ENCODE results near the gene LDAH.
"Not testable (repeated sequence)": the region's sequence is repeated elsewhere in the genome, so short reads cannot be mapped to it uniquely, and the experiment has no call there.

Gene LDAH

GRCh38 chr2:20815216-20815615, 7.7 kb downstream of the LDAH start:
- Histone ChIP-seq H3K4me3 (ENCODE audit: insufficient read length, low read depth) (no peak overlapping the region), H3K36me3 (ENCODE audit: insufficient read depth, insufficient read length, low read length) (peaks cover 4% of the 10 kb centered on the region), H3K27me3 (ENCODE audit: insufficient read depth, insufficient read length) (no peaks in the 10 kb centered on the region), H3K9me3 (ENCODE audit: insufficient read depth, low read length) (no peaks in the 10 kb centered on the region), H3K4me1 (ENCODE audit: insufficient read depth, insufficient read length) (no peaks in the 10 kb centered on the region), H3K9ac (ENCODE audit: insufficient read length, low read depth) (no peak overlapping the region)
- DNase-seq (ENCODE audit: low read depth, low spot score), result no peak
- TF ChIP-seq YY1 (IDR thresholded peaks at IDR 0.05; ENCODE audit: insufficient read depth, insufficient read length) (no peak), ZNF274 (IDR thresholded peaks at IDR 0.05; ENCODE audit: low read depth, low read length) (no peak), SUZ12 (IDR thresholded peaks at IDR 0.05; ENCODE audit: extremely low read depth, insufficient read depth, insufficient read length) (no peak)

GRCh38 chr2:20812779-20813178, 10.1 kb downstream of the LDAH start:
- Histone ChIP-seq H3K36me3 (ENCODE audit: insufficient read depth, insufficient read length, low read length) (peaks cover 3% of the 10 kb centered on the region), H3K4me3 (ENCODE audit: insufficient read length, low read depth) (no peak overlapping the region), H3K9me3 (ENCODE audit: insufficient read depth, low read length) (no peaks in the 10 kb centered on the region), H3K27me3 (ENCODE audit: insufficient read depth, insufficient read length) (no peaks in the 10 kb centered on the region), H3K4me1 (ENCODE audit: insufficient read depth, insufficient read length) (no peaks in the 10 kb centered on the region), H3K9ac (ENCODE audit: insufficient read length, low read depth) (no peak overlapping the region)
- TF ChIP-seq ZNF274 (IDR thresholded peaks at IDR 0.05; ENCODE audit: low read depth, low read length), result no peak
- TF ChIP-seq SUZ12 (IDR thresholded peaks at IDR 0.05; ENCODE audit: extremely low read depth, insufficient read depth, insufficient read length), result no peak
- TF ChIP-seq YY1 (IDR thresholded peaks at IDR 0.05; ENCODE audit: insufficient read depth, insufficient read length), result no peak
- no peak for DNase-seq (ENCODE audit: low read depth, low spot score)

- no peak for TF ChIP-seq ZNF274 (IDR thresholded peaks at IDR 0.05; ENCODE audit: low read depth, low read length)
- no peak for TF ChIP-seq SUZ12 (IDR thresholded peaks at IDR 0.05; ENCODE audit: extremely low read depth, insufficient read depth, insufficient read length)
- no peak for TF ChIP-seq YY1 (IDR thresholded peaks at IDR 0.05; ENCODE audit: insufficient read depth, insufficient read length)
- H3K9ac ChIP-seq (ENCODE audit: insufficient read length, low read depth), result no peak overlapping the region
- H3K27me3 ChIP-seq (ENCODE audit: insufficient read depth, insufficient read length), result no peaks in the 10 kb centered on the region
- DNase-seq (ENCODE audit: low read depth, low spot score), result no peak
- no peaks in the 10 kb centered on the region for H3K9me3 ChIP-seq (ENCODE audit: insufficient read depth, low read length)
- no peak overlapping the region for H3K4me3 ChIP-seq (ENCODE audit: insufficient read length, low read depth)
- H3K36me3 ChIP-seq (ENCODE audit: insufficient read depth, insufficient read length, low read length), result no peaks in the 10 kb centered on the region
- no peaks in the 10 kb centered on the region for H3K4me1 ChIP-seq (ENCODE audit: insufficient read depth, insufficient read length)
Observed at GRCh38 chr2:20806286-20806685, 16.6 kb downstream of the LDAH start.

GRCh38 chr2:20803974-20804373, 18.9 kb downstream of the LDAH start:
- Histone ChIP-seq H3K36me3 (ENCODE audit: insufficient read depth, insufficient read length, low read length) (peaks cover 2% of the 10 kb centered on the region), H3K9ac (ENCODE audit: insufficient read length, low read depth) (no peak overlapping the region), H3K9me3 (ENCODE audit: insufficient read depth, low read length) (no peaks in the 10 kb centered on the region), H3K4me3 (ENCODE audit: insufficient read length, low read depth) (no peak overlapping the region), H3K4me1 (ENCODE audit: insufficient read depth, insufficient read length) (no peaks in the 10 kb centered on the region), H3K27me3 (ENCODE audit: insufficient read depth, insufficient read length) (no peaks in the 10 kb centered on the region)
- DNase-seq (ENCODE audit: low read depth, low spot score), result no peak
- TF ChIP-seq YY1 (IDR thresholded peaks at IDR 0.05; ENCODE audit: insufficient read depth, insufficient read length) (no peak), SUZ12 (IDR thresholded peaks at IDR 0.05; ENCODE audit: extremely low read depth, insufficient read depth, insufficient read length) (no peak), ZNF274 (IDR thresholded peaks at IDR 0.05; ENCODE audit: low read depth, low read length) (no peak)

- H3K9ac ChIP-seq (ENCODE audit: insufficient read length, low read depth), result no peak overlapping the region
- no peaks in the 10 kb centered on the region for H3K9me3 ChIP-seq (ENCODE audit: insufficient read depth, low read length)
- no peak for DNase-seq (ENCODE audit: low read depth, low spot score)
- no peak overlapping the region for H3K4me3 ChIP-seq (ENCODE audit: insufficient read length, low read depth)
- H3K4me1 ChIP-seq (ENCODE audit: insufficient read depth, insufficient read length), result no peaks in the 10 kb centered on the region
- no peaks in the 10 kb centered on the region for H3K27me3 ChIP-seq (ENCODE audit: insufficient read depth, insufficient read length)
- TF ChIP-seq YY1 (IDR thresholded peaks at IDR 0.05; ENCODE audit: insufficient read depth, insufficient read length) (no peak), SUZ12 (IDR thresholded peaks at IDR 0.05; ENCODE audit: extremely low read depth, insufficient read depth, insufficient read length) (no peak), ZNF274 (IDR thresholded peaks at IDR 0.05; ENCODE audit: low read depth, low read length) (no peak)
- H3K36me3 ChIP-seq (ENCODE audit: insufficient read depth, insufficient read length, low read length), result peaks cover 2% of the 10 kb centered on the region
Observed at GRCh38 chr2:20803226-20803682, 19.6 kb downstream of the LDAH start.

- no peaks in the 10 kb centered on the region for H3K27me3 ChIP-seq (ENCODE audit: insufficient read depth, insufficient read length)
- 0 out of 2 replicates have a peak, but pooled peaks cover 8% of the 10 kb centered on the region for H3K9me3 ChIP-seq (ENCODE audit: insufficient read depth, low read length)
- no peak for DNase-seq (ENCODE audit: low read depth, low spot score)
- no peak overlapping the region for H3K4me3 ChIP-seq (ENCODE audit: insufficient read length, low read depth)
- peaks cover 2% of the 10 kb centered on the region for H3K36me3 ChIP-seq (ENCODE audit: insufficient read depth, insufficient read length, low read length)
- H3K9ac ChIP-seq (ENCODE audit: insufficient read length, low read depth), result no peak overlapping the region
- TF ChIP-seq YY1 (IDR thresholded peaks at IDR 0.05; ENCODE audit: insufficient read depth, insufficient read length), result no peak
- TF ChIP-seq SUZ12 (IDR thresholded peaks at IDR 0.05; ENCODE audit: extremely low read depth, insufficient read depth, insufficient read length), result no peak
- TF ChIP-seq ZNF274 (IDR thresholded peaks at IDR 0.05; ENCODE audit: low read depth, low read length), result no peak
- no peaks in the 10 kb centered on the region for H3K4me1 ChIP-seq (ENCODE audit: insufficient read depth, insufficient read length)
Observed at GRCh38 chr2:20797096-20797495, 25.8 kb downstream of the LDAH start.

- no peaks in the 10 kb centered on the region for H3K27me3 ChIP-seq (ENCODE audit: insufficient read depth, insufficient read length)
- 0 out of 2 replicates have a peak, but pooled peaks cover 8% of the 10 kb centered on the region for H3K9me3 ChIP-seq (ENCODE audit: insufficient read depth, low read length)
- no peaks in the 10 kb centered on the region for H3K4me1 ChIP-seq (ENCODE audit: insufficient read depth, insufficient read length)
- TF ChIP-seq SUZ12 (IDR thresholded peaks at IDR 0.05; ENCODE audit: extremely low read depth, insufficient read depth, insufficient read length), result no peak
- TF ChIP-seq ZNF274 (IDR thresholded peaks at IDR 0.05; ENCODE audit: low read depth, low read length), result no peak
- no peak for TF ChIP-seq YY1 (IDR thresholded peaks at IDR 0.05; ENCODE audit: insufficient read depth, insufficient read length)
- peaks cover 4% of the 10 kb centered on the region for H3K36me3 ChIP-seq (ENCODE audit: insufficient read depth, insufficient read length, low read length)
- no peak overlapping the region for H3K4me3 ChIP-seq (ENCODE audit: insufficient read length, low read depth)
- DNase-seq (ENCODE audit: low read depth, low spot score), result no peak
- no peak overlapping the region for H3K9ac ChIP-seq (ENCODE audit: insufficient read length, low read depth)
Observed at GRCh38 chr2:20796374-20796791, 26.5 kb downstream of the LDAH start.

DNA sequence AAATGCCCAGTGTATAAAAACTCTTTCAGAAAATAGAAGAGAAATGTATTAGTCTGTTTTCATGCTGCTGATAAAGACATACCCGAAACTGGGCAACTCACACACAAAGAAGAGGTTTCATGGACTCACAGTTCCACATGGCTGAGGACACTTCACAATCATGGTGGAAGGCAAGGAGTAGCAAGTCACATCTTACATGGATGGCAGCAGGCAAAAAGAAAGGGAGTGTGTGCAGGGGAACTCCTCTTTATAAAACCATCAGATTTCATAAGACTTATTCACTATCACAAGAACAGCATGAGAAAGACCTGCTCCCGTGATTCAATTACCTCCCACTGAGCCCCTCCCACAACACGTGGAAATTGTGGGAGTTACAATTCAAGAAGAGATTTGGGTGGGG, 29.0 kb downstream of the LDAH start:
- H3K4me3 ChIP-seq (ENCODE audit: insufficient read length, low read depth); DNase-seq (ENCODE audit: low read depth, low spot score); H3K9ac ChIP-seq (ENCODE audit: insufficient read length, low read depth); H3K4me1 ChIP-seq (ENCODE audit: insufficient read depth, insufficient read length); H3K27me3 ChIP-seq (ENCODE audit: insufficient read depth, insufficient read length); H3K9me3 ChIP-seq (ENCODE audit: insufficient read depth, low read length): not testable (repeated sequence)
- H3K36me3 ChIP-seq (ENCODE audit: insufficient read depth, insufficient read length, low read length), result peaks cover 16% of the 10 kb centered on the region

Data from NT2/D1 (cell line).